Hematopoietic multipotent progenitor cell treated with erythropoietin and hydrocortisone succinate and interleukin-3 and kit ligand, for 6 days (in vitro differentiated cells): ENCODE measurements around the gene ARRDC2.
"Not testable (repeated sequence)": the region's sequence is repeated elsewhere in the genome, so short reads cannot be mapped to it uniquely, and the experiment has no call there.

Experiments used
- DNase-seq: peaks from one replicate; pipeline ENCODE4 v3.0.0-alpha.2; 2015

ARRDC2 gene

GRCh38 chr19:17993076-17993813 lies 14.7 kb upstream of the ARRDC2 start:
- DNase-seq: no peak

GRCh38 chr19:17996826-17997316 lies 11.1 kb upstream of the ARRDC2 start:
- peak; percentile 88 for DNase-seq

- peak; percentile 45 for DNase-seq
Observed at GRCh38 chr19:17997969-17998826, 9.8 kb upstream of the ARRDC2 start.

GRCh38 chr19:17998827-17999150 lies 9.2 kb upstream of the ARRDC2 start:
- no peak for DNase-seq

- DNase-seq: peak; percentile 94
Observed at GRCh38 chr19:17999684-18000479, 8.1 kb upstream of the ARRDC2 start.

- no peak for DNase-seq
Observed at GRCh38 chr19:18000480-18000914, 7.5 kb upstream of the ARRDC2 start.

- peak; percentile 97 for DNase-seq
Observed at GRCh38 chr19:18000915-18001776, 6.8 kb upstream of the ARRDC2 start.

- DNase-seq: peak; percentile 52
Observed at GRCh38 chr19:18001777-18002345, 6.1 kb upstream of the ARRDC2 start.

GRCh38 chr19:18002347-18002850 lies 5.6 kb upstream of the ARRDC2 start:
- peak; percentile 60 for DNase-seq

GRCh38 chr19:18005750-18006149 lies 2.2 kb upstream of the ARRDC2 start:
- DNase-seq: not testable (repeated sequence)

GRCh38 chr19:18007044-18007916 lies 690 bp upstream of the ARRDC2 start:
- DNase-seq: peak; percentile 84

- DNase-seq: no peak
Observed at GRCh38 chr19:18008814-18009213, 844 bp downstream of the ARRDC2 start.

- DNase-seq: no peak
Observed at GRCh38 chr19:18009412-18010066, 1.6 kb downstream of the ARRDC2 start.

- no peak for DNase-seq
Observed at GRCh38 chr19:18010149-18010548, 2.2 kb downstream of the ARRDC2 start.

GRCh38 chr19:18013210-18014111 lies 5.5 kb downstream of the ARRDC2 start:
- no peak for DNase-seq

- no peak for DNase-seq
Observed at GRCh38 chr19:18014197-18014596, 6.2 kb downstream of the ARRDC2 start.

- DNase-seq: no peak
Observed at GRCh38 chr19:18016209-18016910, 8.4 kb downstream of the ARRDC2 start.
